Heart right ventricle (tissue), 16 donors: ENCODE data around the gene GNE. TPM values are rescaled to one million over a fixed set of nuclear protein-coding genes. Genes with fewer than 3 reads are reported as not detected.

ENCODE experiments used
- ATAC-seq, 8 donors: fragments of 200-7000 bp; cut with Tn5 transposase; one replicate each; pipeline ENCODE4 v1.9.1; 2020; ENCODE audit warnings: mild to moderate bottlenecking in 8 of 8, moderate library complexity in 8 of 8, moderate number of reproducible peaks in 1 of 8
- DNase-seq, 2 donors: peaks; one replicate each; pipeline ENCODE4 v3.0.0-alpha.2; 2020
- H3K27ac ChIP-seq, 10 donors: fragments of 200-600 bp; sonication (generic) in 2 of 10; one replicate each; pipeline versions ENCODE4 v1.5.0 to v1.8.0; 2020 to 2022; ENCODE audit warnings: mild to moderate bottlenecking in 3 of 10
- H3K27me3 ChIP-seq, 7 donors: fragments of 200-600 bp; one replicate each; pipeline ENCODE4 v1.8.0; 2021 to 2022; ENCODE audit warnings: mild to moderate bottlenecking in 2 of 7
- H3K36me3 ChIP-seq, 9 donors: fragments of 200-600 bp; sonication (generic) in 1 of 9; one replicate each; pipeline versions ENCODE4 v1.5.0 to v1.8.0; 2020 to 2022; ENCODE audit warnings: mild to moderate bottlenecking in 2 of 9
- H3K4me1 ChIP-seq, 9 donors: fragments of 200-600 bp; sonication (generic) in 1 of 9; one replicate each; pipeline versions ENCODE4 v1.5.0 to v1.8.0; 2020 to 2022; ENCODE audit warnings: mild to moderate bottlenecking in 4 of 9
- H3K4me3 ChIP-seq, 10 donors: fragments of 200-600 bp; sonication (generic) in 2 of 10; one replicate each; pipeline versions ENCODE4 v1.5.0 to v1.8.0; 2020 to 2022; ENCODE audit warnings: mild to moderate bottlenecking in 7 of 10, moderate library complexity in 2 of 10
- H3K9me3 ChIP-seq, 11 donors: fragments of 200-600 bp in 10 of 11; sonication (generic) in 2 of 11; one replicate each; pipeline versions ENCODE4 v1.5.0 to v1.8.0; 2013 to 2022; ENCODE audit warnings: mild to moderate bottlenecking in 2 of 11, control low read depth in 1 of 11, moderate library complexity in 1 of 11
- CTCF ChIP-seq, 9 donors: fragments of 200-600 bp; sonication (generic) in 2 of 9; IDR thresholded peaks; one replicate each; pipeline versions ENCODE4 v1.5.0 to v1.8.0; 2021 to 2022; ENCODE audit warnings: antibody characterized with exemption in 9 of 9, mild to moderate bottlenecking in 5 of 9, moderate library complexity in 1 of 9
- WGBS, 2 donors: extraction: QIAGEN DNeasy Blood & Tissue Kit; methylation state at CpG; one replicate each; pipeline ENCODE4 v1.1.7; 2013; ENCODE audit warnings: inconsistent platforms in 1 of 2; 5-methylcytosine and 5-hydroxymethylcytosine counted together
- intact Hi-C, 10 donors: fragments of 100-400 bp; cut with DNase I; formaldehyde crosslinking; loops; one replicate each; pipeline versions ENCODE4 v1.11.1 to v1.14.2; 2022
- polyA plus RNA-seq, 2 donors: library from polyadenylated mRNA; stranded (reverse); fragments of 200-250 nt; gene quantifications; one replicate each; pipeline ENCODE4 v1.2.3, GENCODE V29; 2013
- total RNA-seq, 10 donors: library from RNA; stranded (reverse); fragmentation: NEBNext Ultra II Directional in 3 of 10; extraction: Animal tissue kit (Norgen Biotek cat#: 25700) in 3 of 10; gene quantifications; one replicate each; pipeline versions ENCODE4 v1.2.1 to v1.2.4, GENCODE V29; 2021 to 2023
- donor health status: Arrhythmogenic right ventricular cardiomyopathy.
- donor health status: ischemic (EF 13 %, LVEDD 7.1; RV severe dilation, severe dysfunction).
- donor health status: healthy with polysubstance abuse.
- donor health status: DM: no; HTN: yes; CAD: no.
- donor health status: DM: no; HTN: no; CAD: no.
- donor health status: ischemic (EF 25% LVEDD 6.9; RV normal size, moderate dysfunction).
- donor health status: ischemic (EF 25% LVEDD 5.7; RV mildly dilated, moderate dysfunction).
- donor health status: healthy.
- donor health status: DM: yes; HTN: yes; CAD: no.
- donor health status: Ischemic cardiomyopathy.
- donor health status: ischemic (EF 35%, LVEDD 5.7; RV mildly dilated, moderate dysfunction).
- donor health status: nonischemic (EF 11% LVEDD 7.7; RV severe dilation, severe dysfunction).
- donor health status: DM: yes; HTN: yes; CAD: no.
- donor health status: PGD.
- donor health status: ischemic (EF 29% LVEDD 5.4; RV normal size, mild dysfunction).
- donor health status: nonischemic (EF 23%, LVEDD 6.1; RV moderate dilation, normal function).

GNE gene
- total and polyA plus RNA-seq, 12 donors: 4.0 to 14.9 (median 12.1) TPM

GRCh38 chr9:36204906-36205547, 53.2 kb downstream of the GNE start:
- DNase-seq (no peak), ATAC-seq (peak; percentile 17 to 85 (median 72))
- 63 to 69% methylated on average over 11 of the region's 11 CpGs for WGBS, 2 donors
- Histone ChIP-seq H3K36me3 (peaks cover 0 to 100% (median 59%) of the 10 kb centered on the region in 9 donors), H3K27ac (peak overlapping the region in 5 of 10 donors; percentile 8 to 54 (median 32)), H3K4me3 (no peak overlapping the region), H3K27me3 (no peaks in the 10 kb centered on the region), H3K4me1 (peaks cover 0 to 53% (median 43%) of the 10 kb centered on the region in 9 donors), H3K9me3 (no peaks in the 10 kb centered on the region)
- intact Hi-C loops: loop anchor here in 1 of 10 donors (10.0 kb wide), 1 partner anchor 50 kb away; the partner anchor contains the start of gene GNE
- TF ChIP-seq CTCF (IDR thresholded peaks at IDR 0.05): peak in 6 of 9 donors; percentile 19 to 47 (median 36)

- intact Hi-C loops: loop anchor here in 5 of 10 donors (5.0 to 10.0 kb wide), 4 partner anchors 63 to 368 kb away; partner anchors contain the start of gene GNE (in 1 of the 5)
Observed at GRCh38 chr9:36194326-36195000, 63.8 kb downstream of the GNE start.

GRCh38 chr9:36193023-36193422, 65.2 kb downstream of the GNE start:
- peak overlapping the region in 2 of 10 donors; percentile 88 for H3K27ac ChIP-seq
- no peaks in the 10 kb centered on the region for H3K9me3 ChIP-seq
- peak overlapping the region in 6 of 10 donors; percentile 73 to 97 (median 89) for H3K4me3 ChIP-seq

More at GRCh38 chr9:36194326-36195000, 63.8 kb downstream of the GNE start:
- ATAC-seq (no peak), DNase-seq (no peak)
- Histone ChIP-seq H3K27me3 (no peaks in the 10 kb centered on the region), H3K4me1 (peaks cover 12 to 46% (median 38%) of the 10 kb centered on the region in 9 donors), H3K36me3 (peaks cover 0 to 56% (median 13%) of the 10 kb centered on the region in 9 donors), H3K4me3 (no peak overlapping the region), H3K9me3 (no peaks in the 10 kb centered on the region), H3K27ac (no peak overlapping the region)
- TF ChIP-seq CTCF (IDR thresholded peaks at IDR 0.05): no peak
- 45 to 54% methylated on average over 4 of the region's 4 CpGs for WGBS, 2 donors

More at GRCh38 chr9:36193023-36193422, 65.2 kb downstream of the GNE start:
- intact Hi-C loops: loop anchor here in 5 of 10 donors (5.0 to 10.0 kb wide), 4 partner anchors 64 to 369 kb away; partner anchors contain the start of gene GNE (in 1 of the 5)
- 62 to 72% methylated on average over 3 of the region's 3 CpGs for WGBS, 2 donors
- no peak for TF ChIP-seq CTCF (IDR thresholded peaks at IDR 0.05)
- H3K36me3 ChIP-seq: peaks cover 0 to 41% (median 1%) of the 10 kb centered on the region in 9 donors
- DNase-seq: no peak
- peaks cover 12 to 46% (median 38%) of the 10 kb centered on the region in 9 donors for H3K4me1 ChIP-seq
- no peak for ATAC-seq
- no peaks in the 10 kb centered on the region for H3K27me3 ChIP-seq
